Bronchial epithelial cell (primary cell): ENCODE results near the gene BLOC1S3. TPM values are rescaled to one million over a fixed set of nuclear protein-coding genes. Genes with fewer than 3 reads are reported as not detected.

Source experiments
- DNase-seq: peaks from one replicate; pipeline ENCODE4 v3.0.0-alpha.2; 2010; ENCODE audit warnings: low read depth
- FAIRE-seq: peaks from 2 replicates; lab custom pipeline; 2011; peaks lifted over from hg19 to GRCh38; lab: Jason Lieb, UNC
- H3K27me3 ChIP-seq: 2 replicates; pipeline ENCODE4 v1.5.1; 2011; ENCODE audit warnings: low read length; ENCODE audit not compliant: control insufficient read depth, insufficient read depth
- H3K36me3 ChIP-seq: 2 replicates; pipeline ENCODE4 v1.5.1; 2011; ENCODE audit warnings: low read length; ENCODE audit not compliant: control insufficient read depth, insufficient read depth
- H3K4me3 ChIP-seq: 2 replicates; pipeline ENCODE4 v1.5.1; 2011; ENCODE audit warnings: mild to moderate bottlenecking, low read depth, low read length, control low read depth
- CTCF ChIP-seq: IDR thresholded peaks from 2 replicates; pipeline ENCODE4 v1.5.1; 2011; ENCODE audit warnings: mild to moderate bottlenecking, moderate library complexity, low read length, control low read depth, inconsistent platforms; ENCODE audit not compliant: insufficient read depth, severe bottlenecking
- total RNA-seq: library from RNA; depleted of rRNA; stranded (reverse); fragments of >200 nt; gene quantifications from 2 replicates; pipeline ENCODE4 v1.2.1, GENCODE V29; 2014

Gene BLOC1S3
- total RNA-seq, 1 donor from 2014 or later, result 5.3 TPM

- H3K27me3 ChIP-seq, result no peaks in the 10 kb centered on the region
- FAIRE-seq, result no peak
- no peak for TF ChIP-seq CTCF
- H3K36me3 ChIP-seq, result no peaks in the 10 kb centered on the region
- H3K4me3 ChIP-seq, result no peak overlapping the region
- DNase-seq, result no peak
These were observed 9.7 kb upstream of the BLOC1S3 start for GRCh38 chr19:45168767-45169351.

- no peak overlapping the region for H3K4me3 ChIP-seq
- H3K36me3 ChIP-seq, result no peaks in the 10 kb centered on the region
- no peak for FAIRE-seq
- TF ChIP-seq CTCF, result no peak
- DNase-seq, result no peak
- H3K27me3 ChIP-seq, result no peaks in the 10 kb centered on the region
These were observed 9.0 kb upstream of the BLOC1S3 start for GRCh38 chr19:45169602-45170001.

- no peak for TF ChIP-seq CTCF
- no peaks in the 10 kb centered on the region for H3K27me3 ChIP-seq
- H3K4me3 ChIP-seq, result no peak overlapping the region
- no peak for FAIRE-seq
- H3K36me3 ChIP-seq, result no peaks in the 10 kb centered on the region
- DNase-seq, result no peak
These were observed 8.2 kb upstream of the BLOC1S3 start for GRCh38 chr19:45170146-45171106.

- Histone ChIP-seq H3K36me3 (no peaks in the 10 kb centered on the region), H3K27me3 (no peaks in the 10 kb centered on the region), H3K4me3 (no peak overlapping the region)
- no peak for TF ChIP-seq CTCF
- FAIRE-seq (no peak), DNase-seq (no peak)
These were observed 7.4 kb upstream of the BLOC1S3 start for GRCh38 chr19:45171211-45171623.

- FAIRE-seq, result no peak
- H3K36me3 ChIP-seq, result no peaks in the 10 kb centered on the region
- H3K27me3 ChIP-seq, result no peaks in the 10 kb centered on the region
- TF ChIP-seq CTCF, result no peak
- H3K4me3 ChIP-seq, result no peak overlapping the region
- DNase-seq, result no peak
These were observed 6.4 kb upstream of the BLOC1S3 start for GRCh38 chr19:45172173-45172572.
